Subcutaneous abdominal adipose tissue (tissue), 5 donors: Measurements from ENCODE around the gene FREM2.

Source experiments
- H3K27ac ChIP-seq: one replicate; pipeline ENCODE4 v1.7.0; 2013; ENCODE audit warnings: low read depth, mild to moderate bottlenecking, inconsistent platforms, low read length, moderate library complexity
- H3K27me3 ChIP-seq, 5 donors: one replicate each; pipeline ENCODE4 v1.7.0; 2013; ENCODE audit warnings: low read length in 5 of 5, inconsistent platforms in 1 of 5; ENCODE audit not compliant: control insufficient read depth in 5 of 5, insufficient read depth in 4 of 5
- H3K36me3 ChIP-seq, 5 donors: one replicate each; pipeline ENCODE4 v1.7.0; 2013; ENCODE audit warnings: low read length in 5 of 5; ENCODE audit not compliant: control insufficient read depth in 5 of 5, insufficient read depth in 5 of 5
- H3K4me1 ChIP-seq, 5 donors: one replicate each; pipeline ENCODE4 v1.7.0; 2013; ENCODE audit warnings: low read length in 5 of 5, mild to moderate bottlenecking in 3 of 5, moderate library complexity in 1 of 5; ENCODE audit not compliant: control insufficient read depth in 5 of 5, insufficient read depth in 5 of 5
- H3K4me3 ChIP-seq, 5 donors: one replicate each; pipeline ENCODE4 v1.7.0; 2013; ENCODE audit warnings: low read length in 5 of 5, low read depth in 1 of 5
- H3K9ac ChIP-seq, 5 donors: one replicate each; pipeline ENCODE4 v1.7.0; 2013; ENCODE audit warnings: low read length in 5 of 5, mild to moderate bottlenecking in 4 of 5, moderate library complexity in 3 of 5
- H3K9me3 ChIP-seq, 5 donors: one replicate each; pipeline ENCODE4 v1.7.0; 2013; ENCODE audit warnings: low read length in 5 of 5; ENCODE audit not compliant: control insufficient read depth in 5 of 5
- donor health status: healthy.
- donor health status: healthy.
- donor health status: healthy.
- donor health status: healthy.
- donor health status: healthy.

FREM2 gene

GRCh38 chr13:38661010-38661675, 25.7 kb upstream of the FREM2 start:
- Histone ChIP-seq H3K4me1 (no peaks in the 10 kb centered on the region), H3K27me3 (peaks cover 0 to 5% (median 3%) of the 10 kb centered on the region in 5 donors), H3K4me3 (no peak overlapping the region), H3K9me3 (no peaks in the 10 kb centered on the region), H3K9ac (no peak overlapping the region), H3K27ac (no peak overlapping the region), H3K36me3 (no peaks in the 10 kb centered on the region)

GRCh38 chr13:38662362-38662761, 24.5 kb upstream of the FREM2 start:
- H3K4me1 ChIP-seq = no peaks in the 10 kb centered on the region
- H3K4me3 ChIP-seq = no peak overlapping the region
- no peaks in the 10 kb centered on the region for H3K9me3 ChIP-seq
- peaks cover 0 to 9% (median 3%) of the 10 kb centered on the region in 5 donors for H3K27me3 ChIP-seq
- H3K36me3 ChIP-seq = no peaks in the 10 kb centered on the region
- H3K27ac ChIP-seq = no peak overlapping the region
- no peak overlapping the region for H3K9ac ChIP-seq

- H3K9ac ChIP-seq = no peak overlapping the region
- H3K4me3 ChIP-seq = no peak overlapping the region
- no peak overlapping the region for H3K27ac ChIP-seq
- H3K4me1 ChIP-seq = no peaks in the 10 kb centered on the region
- H3K27me3 ChIP-seq = peaks cover 0 to 9% (median 3%) of the 10 kb centered on the region in 5 donors
- no peaks in the 10 kb centered on the region for H3K9me3 ChIP-seq
- no peaks in the 10 kb centered on the region for H3K36me3 ChIP-seq
Observed at GRCh38 chr13:38664906-38665305, 22.0 kb upstream of the FREM2 start.

- H3K9me3 ChIP-seq = no peaks in the 10 kb centered on the region
- H3K36me3 ChIP-seq = no peaks in the 10 kb centered on the region
- H3K27me3 ChIP-seq = peaks cover 0 to 12% (median 5%) of the 10 kb centered on the region in 5 donors
Observed at GRCh38 chr13:38667526-38668109, 19.3 kb upstream of the FREM2 start.

GRCh38 chr13:38669234-38669964, 17.5 kb upstream of the FREM2 start:
- H3K27me3 ChIP-seq = peaks cover 0 to 8% (median 0%) of the 10 kb centered on the region in 5 donors
- no peaks in the 10 kb centered on the region for H3K36me3 ChIP-seq
- no peaks in the 10 kb centered on the region for H3K9me3 ChIP-seq
- H3K4me3 ChIP-seq = no peak overlapping the region
- no peak overlapping the region for H3K9ac ChIP-seq
- H3K27ac ChIP-seq = no peak overlapping the region
- no peaks in the 10 kb centered on the region for H3K4me1 ChIP-seq

More at GRCh38 chr13:38667526-38668109, 19.3 kb upstream of the FREM2 start:
- H3K27ac ChIP-seq = no peak overlapping the region
- H3K4me3 ChIP-seq = no peak overlapping the region
- no peak overlapping the region for H3K9ac ChIP-seq
- H3K4me1 ChIP-seq = no peaks in the 10 kb centered on the region

GRCh38 chr13:38670627-38671026, 16.2 kb upstream of the FREM2 start:
- Histone ChIP-seq H3K9ac (no peak overlapping the region), H3K27me3 (peaks cover 0 to 8% (median 0%) of the 10 kb centered on the region in 5 donors), H3K9me3 (no peaks in the 10 kb centered on the region), H3K4me1 (no peaks in the 10 kb centered on the region), H3K36me3 (no peaks in the 10 kb centered on the region), H3K27ac (no peak overlapping the region), H3K4me3 (no peak overlapping the region)

GRCh38 chr13:38671980-38672379, 14.9 kb upstream of the FREM2 start:
- no peak overlapping the region for H3K4me3 ChIP-seq
- H3K9ac ChIP-seq = no peak overlapping the region
- no peaks in the 10 kb centered on the region for H3K9me3 ChIP-seq
- no peaks in the 10 kb centered on the region for H3K4me1 ChIP-seq
- no peak overlapping the region for H3K27ac ChIP-seq
- H3K36me3 ChIP-seq = no peaks in the 10 kb centered on the region
- peaks cover 0 to 3% (median 0%) of the 10 kb centered on the region in 5 donors for H3K27me3 ChIP-seq

- H3K4me3 ChIP-seq = no peak overlapping the region
- no peaks in the 10 kb centered on the region for H3K36me3 ChIP-seq
- no peak overlapping the region for H3K9ac ChIP-seq
- peaks cover 0 to 3% (median 0%) of the 10 kb centered on the region in 5 donors for H3K27me3 ChIP-seq
- H3K9me3 ChIP-seq = no peaks in the 10 kb centered on the region
- no peaks in the 10 kb centered on the region for H3K4me1 ChIP-seq
- H3K27ac ChIP-seq = no peak overlapping the region
Observed at GRCh38 chr13:38674208-38674607, 12.7 kb upstream of the FREM2 start.

- Histone ChIP-seq H3K27me3 (peaks cover 0 to 6% (median 3%) of the 10 kb centered on the region in 5 donors), H3K27ac (no peak overlapping the region), H3K9me3 (no peaks in the 10 kb centered on the region), H3K4me3 (no peak overlapping the region), H3K9ac (no peak overlapping the region), H3K4me1 (peaks cover 0 to 2% (median 0%) of the 10 kb centered on the region in 5 donors), H3K36me3 (no peaks in the 10 kb centered on the region)
Observed at GRCh38 chr13:38680912-38681311, 6.0 kb upstream of the FREM2 start.

- Histone ChIP-seq H3K27me3 (peaks cover 11 to 37% (median 21%) of the 10 kb centered on the region in 5 donors), H3K4me1 (peaks cover 0 to 23% (median 19%) of the 10 kb centered on the region in 5 donors), H3K4me3 (no peak overlapping the region), H3K9ac (no peak overlapping the region), H3K36me3 (no peaks in the 10 kb centered on the region), H3K27ac (no peak overlapping the region), H3K9me3 (no peaks in the 10 kb centered on the region)
Observed at GRCh38 chr13:38684714-38685113, 2.2 kb upstream of the FREM2 start.
